AG04450 (cell line): Measurements from ENCODE around the gene CSNK2A3. TPM values are rescaled to one million over a fixed set of nuclear protein-coding genes. Genes with fewer than 3 reads are reported as not detected.

Experiments
- CTCF ChIA-PET: fragments of 300-600, 350-600 bp; formaldehyde crosslinking; extraction: SDS; loops from one replicate; lab custom pipeline; 2022; ENCODE audit warnings: antibody characterized with exemption, inconsistent platforms; lab: Charles Lee
- POLR2A ChIA-PET: fragments of 350-600 bp; formaldehyde crosslinking; extraction: SDS; loops from one replicate; lab custom pipeline; 2021; ENCODE audit warnings: antibody characterized with exemption, inconsistent platforms; lab: Yijun Ruan, JAX
- DNase-seq: peaks from one replicate; pipeline ENCODE4 v3.0.0-alpha.2; 2011; ENCODE audit warnings: low read depth, low spot score
- H3K27ac ChIP-seq: one replicate; pipeline ENCODE4 v1.5.1; 2012; ENCODE audit warnings: low read depth, low read length, control low read depth
- H3K27me3 ChIP-seq: one replicate; pipeline ENCODE4 v1.6.0; 2012; ENCODE audit warnings: low read length; ENCODE audit not compliant: control insufficient read depth, insufficient read depth
- H3K4me3 ChIP-seq: 2 replicates; pipeline ENCODE4 v1.5.1; 2011; ENCODE audit warnings: mild to moderate bottlenecking, low read depth, low read length, control low read depth
- H3K9me3 ChIP-seq: 2 replicates; pipeline ENCODE4 v1.5.1; 2012; ENCODE audit warnings: low read length; ENCODE audit not compliant: control insufficient read depth, insufficient read depth
- polyA plus RNA-seq: library from polyadenylated mRNA; depleted of rRNA; stranded (reverse); fragments of >200 nt; gene quantifications from 2 replicates; pipeline ENCODE4 v1.2.3, GENCODE V29; 2011
- TF ChIP-seq, protein P1 (sequence below): IDR thresholded peaks from 2 replicates; pipeline ENCODE4 v1.5.1; 2011; ENCODE audit warnings: low read depth, low read length, control low read depth, inconsistent platforms

Gene CSNK2A3
- polyA plus RNA-seq, 1 experiment: 5.2 TPM

DNA sequence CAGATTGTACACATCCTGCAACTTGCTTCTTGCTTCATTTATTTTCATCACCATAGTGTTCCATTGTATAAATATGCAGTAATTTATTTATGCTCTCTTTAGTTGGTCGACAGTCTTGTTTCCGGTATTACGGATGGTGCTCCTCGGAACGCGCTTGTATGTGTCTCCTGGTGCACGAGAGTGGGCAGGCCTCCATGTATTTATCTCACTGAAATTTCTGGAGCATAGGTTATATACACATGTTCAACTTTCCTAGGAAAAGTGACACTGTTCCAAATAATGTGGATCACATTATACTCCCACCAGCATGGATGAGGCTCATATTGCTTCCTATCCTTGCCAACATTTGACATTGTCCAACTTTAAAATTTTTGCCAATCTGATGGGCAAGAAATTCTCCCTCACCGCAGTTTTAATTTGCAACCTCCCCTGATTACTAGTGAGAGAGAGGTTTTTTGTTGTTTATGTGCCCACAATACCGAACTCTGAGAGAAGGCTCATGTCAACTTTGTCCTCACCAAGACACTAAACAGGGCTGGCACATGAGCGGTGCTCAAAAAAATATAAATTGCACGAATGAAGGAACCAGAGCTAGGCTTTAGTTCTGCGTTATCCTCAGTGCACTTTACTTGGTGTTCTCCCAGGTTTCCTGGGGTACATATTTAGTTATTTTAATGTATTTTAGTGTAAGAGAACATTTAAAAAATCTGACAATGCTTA is 3.8 kb downstream of the CSNK2A3 start:
- no peak overlapping the region for H3K27ac ChIP-seq
- H3K4me3 ChIP-seq: no peak overlapping the region
- POLR2A ChIA-PET: interaction anchor here (1.0 kb wide), 1 partner anchor 47 kb away, joined by 3 read pairs; no protein-coding TSS in a partner anchor
- DNase-seq: no peak
- peaks cover 13% of the 10 kb centered on the region for H3K27me3 ChIP-seq
- CTCF ChIA-PET: no interaction called here
- no peaks in the 10 kb centered on the region for H3K9me3 ChIP-seq
- TF ChIP-seq, protein P1, sequence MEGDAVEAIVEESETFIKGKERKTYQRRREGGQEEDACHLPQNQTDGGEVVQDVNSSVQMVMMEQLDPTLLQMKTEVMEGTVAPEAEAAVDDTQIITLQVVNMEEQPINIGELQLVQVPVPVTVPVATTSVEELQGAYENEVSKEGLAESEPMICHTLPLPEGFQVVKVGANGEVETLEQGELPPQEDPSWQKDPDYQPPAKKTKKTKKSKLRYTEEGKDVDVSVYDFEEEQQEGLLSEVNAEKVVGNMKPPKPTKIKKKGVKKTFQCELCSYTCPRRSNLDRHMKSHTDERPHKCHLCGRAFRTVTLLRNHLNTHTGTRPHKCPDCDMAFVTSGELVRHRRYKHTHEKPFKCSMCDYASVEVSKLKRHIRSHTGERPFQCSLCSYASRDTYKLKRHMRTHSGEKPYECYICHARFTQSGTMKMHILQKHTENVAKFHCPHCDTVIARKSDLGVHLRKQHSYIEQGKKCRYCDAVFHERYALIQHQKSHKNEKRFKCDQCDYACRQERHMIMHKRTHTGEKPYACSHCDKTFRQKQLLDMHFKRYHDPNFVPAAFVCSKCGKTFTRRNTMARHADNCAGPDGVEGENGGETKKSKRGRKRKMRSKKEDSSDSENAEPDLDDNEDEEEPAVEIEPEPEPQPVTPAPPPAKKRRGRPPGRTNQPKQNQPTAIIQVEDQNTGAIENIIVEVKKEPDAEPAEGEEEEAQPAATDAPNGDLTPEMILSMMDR: no peak

DNA sequence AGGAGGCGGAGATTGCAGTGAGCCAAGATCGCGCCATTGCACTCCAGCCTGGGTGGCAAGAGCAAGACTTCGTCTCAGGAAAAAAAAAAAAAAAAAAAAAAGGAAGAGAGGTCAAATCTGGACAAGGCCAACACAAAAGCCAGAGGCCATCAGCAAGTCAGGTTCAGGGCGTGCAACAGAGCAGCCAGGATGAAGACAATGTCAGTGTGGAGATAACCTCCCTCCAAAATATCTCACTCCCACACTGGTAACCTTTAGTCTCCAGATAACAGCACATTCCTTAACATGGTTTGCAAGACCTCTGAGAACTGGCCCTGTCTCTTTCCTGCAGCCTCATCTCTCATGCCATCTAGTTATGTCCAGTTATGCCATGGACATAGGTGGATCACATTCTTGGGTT is 4.7 kb downstream of the CSNK2A3 start:
- POLR2A ChIA-PET: no interaction called here
- H3K27ac ChIP-seq: no peak overlapping the region
- no peak overlapping the region for H3K4me3 ChIP-seq
- no peak for DNase-seq
- H3K27me3 ChIP-seq: peaks cover 15% of the 10 kb centered on the region
- TF ChIP-seq, protein P1: no peak
- no peaks in the 10 kb centered on the region for H3K9me3 ChIP-seq
- CTCF ChIA-PET: no interaction called here

DNA sequence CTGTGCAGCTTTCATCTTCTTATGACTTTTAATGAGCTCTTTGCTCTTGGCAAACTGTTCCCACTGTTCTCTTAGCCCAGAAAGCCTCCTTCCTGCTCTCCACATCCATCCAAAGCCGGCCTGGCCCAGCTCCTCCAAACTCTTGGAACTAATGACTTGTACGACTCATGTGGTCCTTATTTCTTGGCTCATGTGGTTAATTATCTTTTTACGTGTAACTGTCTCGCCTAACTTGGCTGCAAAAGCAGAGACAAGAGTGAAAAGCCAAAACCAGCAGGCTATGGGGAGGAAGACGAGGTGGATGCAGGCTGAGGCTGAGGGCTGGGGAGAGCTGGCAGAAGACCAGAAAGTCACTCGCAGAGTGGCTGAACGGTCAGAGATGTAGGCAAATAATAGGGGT is 5.5 kb downstream of the CSNK2A3 start:
- Histone ChIP-seq H3K4me3 (no peak overlapping the region), H3K27me3 (peaks cover 21% of the 10 kb centered on the region), H3K9me3 (no peaks in the 10 kb centered on the region), H3K27ac (no peak overlapping the region)
- POLR2A ChIA-PET: no interaction called here
- CTCF ChIA-PET: no interaction called here
- DNase-seq: no peak
- TF ChIP-seq, protein P1: no peak

DNA sequence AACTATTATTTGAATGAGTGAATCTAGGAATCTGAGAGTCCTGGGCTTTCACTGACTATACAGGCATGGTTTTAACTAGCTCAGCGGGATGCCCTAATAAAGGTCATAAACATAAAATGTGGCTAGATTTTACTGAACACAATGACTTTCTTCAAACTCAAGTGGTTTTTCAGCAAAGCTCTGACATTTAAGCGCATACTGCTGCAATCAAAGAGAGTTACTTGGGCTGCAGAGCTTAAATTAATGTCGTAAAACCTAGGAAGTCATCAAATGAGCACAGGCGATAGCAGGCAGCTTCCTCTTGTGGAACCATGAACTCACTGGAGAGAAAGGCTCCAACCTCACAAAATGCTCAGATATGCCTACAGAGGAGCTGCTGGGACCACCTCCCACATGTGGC is 6.7 kb downstream of the CSNK2A3 start:
- TF ChIP-seq, protein P1: no peak
- DNase-seq: no peak
- POLR2A ChIA-PET: no interaction called here
- no peak overlapping the region for H3K4me3 ChIP-seq
- peaks cover 24% of the 10 kb centered on the region for H3K27me3 ChIP-seq
- H3K27ac ChIP-seq: no peak overlapping the region
- CTCF ChIA-PET: no interaction called here
- no peaks in the 10 kb centered on the region for H3K9me3 ChIP-seq

DNA sequence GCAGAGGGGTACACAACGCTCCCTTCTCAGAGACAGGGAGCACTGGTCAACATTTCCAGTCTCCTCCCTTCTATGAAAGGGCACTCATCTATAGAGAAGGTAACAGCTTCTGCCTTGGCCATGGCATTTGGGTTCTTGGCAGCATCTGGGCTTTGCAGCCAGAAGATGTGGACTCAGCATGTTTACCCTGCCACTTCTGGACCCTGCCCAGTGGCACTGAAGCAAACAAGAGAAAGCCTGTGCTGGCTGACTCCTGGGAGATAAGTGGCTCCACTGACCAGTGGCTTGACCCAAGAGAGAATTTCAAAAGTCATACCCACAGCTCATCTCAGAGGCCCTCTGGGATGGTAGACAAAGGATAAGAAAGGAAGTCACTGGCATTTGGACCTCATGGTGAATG is 8.0 kb downstream of the CSNK2A3 start:
- DNase-seq: no peak
- no peak overlapping the region for H3K4me3 ChIP-seq
- POLR2A ChIA-PET: no interaction called here
- CTCF ChIA-PET: no interaction called here
- H3K27ac ChIP-seq: no peak overlapping the region
- TF ChIP-seq, protein P1: no peak
- H3K27me3 ChIP-seq: peaks cover 18% of the 10 kb centered on the region
- no peaks in the 10 kb centered on the region for H3K9me3 ChIP-seq
